AG04450 (cell line): ENCODE results near the gene NET1. TPM values are rescaled to one million over a fixed set of nuclear protein-coding genes. Genes with fewer than 3 reads are reported as not detected.

Source experiments
- CTCF ChIA-PET: fragments of 300-600, 350-600 bp; formaldehyde crosslinking; extraction: SDS; loops from one replicate; lab custom pipeline; 2022; ENCODE audit warnings: antibody characterized with exemption, inconsistent platforms; lab: Charles Lee
- POLR2A ChIA-PET: fragments of 350-600 bp; formaldehyde crosslinking; extraction: SDS; loops from one replicate; lab custom pipeline; 2021; ENCODE audit warnings: antibody characterized with exemption, inconsistent platforms; lab: Yijun Ruan, JAX
- DNase-seq: peaks from one replicate; pipeline ENCODE4 v3.0.0-alpha.2; 2011; ENCODE audit warnings: low read depth, low spot score
- H3K27ac ChIP-seq: one replicate; pipeline ENCODE4 v1.5.1; 2012; ENCODE audit warnings: low read depth, low read length, control low read depth
- H3K27me3 ChIP-seq: one replicate; pipeline ENCODE4 v1.6.0; 2012; ENCODE audit warnings: low read length; ENCODE audit not compliant: control insufficient read depth, insufficient read depth
- H3K4me3 ChIP-seq: 2 replicates; pipeline ENCODE4 v1.5.1; 2011; ENCODE audit warnings: mild to moderate bottlenecking, low read depth, low read length, control low read depth
- H3K9me3 ChIP-seq: 2 replicates; pipeline ENCODE4 v1.5.1; 2012; ENCODE audit warnings: low read length; ENCODE audit not compliant: control insufficient read depth, insufficient read depth
- CTCF ChIP-seq: IDR thresholded peaks from 2 replicates; pipeline ENCODE4 v1.5.1; 2011; ENCODE audit warnings: low read depth, low read length, control low read depth, inconsistent platforms
- polyA plus RNA-seq: library from polyadenylated mRNA; depleted of rRNA; stranded (reverse); fragments of >200 nt; gene quantifications from 2 replicates; pipeline ENCODE4 v1.2.3, GENCODE V29; 2011

The NET1 gene
- polyA plus RNA-seq, 1 experiment: 46.8 TPM

GRCh38 chr10:5502571-5503476, 90.5 kb downstream of the NET1 start:
- no peak overlapping the region for H3K27ac ChIP-seq
- POLR2A ChIA-PET: no interaction called here
- no peak for DNase-seq
- TF ChIP-seq CTCF: no peak
- CTCF ChIA-PET: no interaction called here
- H3K4me3 ChIP-seq: no peak overlapping the region
- H3K27me3 ChIP-seq: peaks cover 52% of the 10 kb centered on the region
- peaks cover 6% of the 10 kb centered on the region; the same call in 1 of the 2 replicates for H3K9me3 ChIP-seq

- no peak for TF ChIP-seq CTCF
- CTCF ChIA-PET: no interaction called here
These were observed 91.1 kb downstream of the NET1 start for GRCh38 chr10:5503477-5503835.

GRCh38 chr10:5504146-5505072, 92.1 kb downstream of the NET1 start:
- ChIA-PET CTCF (interaction anchor here (0.6 kb wide), 1 partner anchor 118 kb away, joined by 4 read pairs; no protein-coding TSS in a partner anchor), POLR2A (no interaction called here)
- H3K27ac ChIP-seq: no peak overlapping the region

More at GRCh38 chr10:5503477-5503835, 91.1 kb downstream of the NET1 start:
- peaks cover 5% of the 10 kb centered on the region; the same call in 1 of the 2 replicates for H3K9me3 ChIP-seq
- POLR2A ChIA-PET: no interaction called here
- DNase-seq: no peak
- H3K4me3 ChIP-seq: no peak overlapping the region
- no peak overlapping the region for H3K27ac ChIP-seq
- peaks cover 52% of the 10 kb centered on the region for H3K27me3 ChIP-seq

GRCh38 chr10:5506246-5506645, 93.9 kb downstream of the NET1 start:
- CTCF ChIA-PET: interaction anchor here (1.4 kb wide), 1 partner anchor 117 kb away, joined by 3 read pairs; no protein-coding TSS in a partner anchor
- DNase-seq: no peak
- POLR2A ChIA-PET: interaction anchor here (0.6 kb wide), 1 partner anchor 48 kb away, joined by 4 read pairs; no protein-coding TSS in a partner anchor
- Histone ChIP-seq H3K4me3 (no peak overlapping the region), H3K9me3 (peaks cover 1% of the 10 kb centered on the region; the same call in 1 of the 2 replicates), H3K27me3 (peaks cover 34% of the 10 kb centered on the region), H3K27ac (no peak overlapping the region)
- no peak for TF ChIP-seq CTCF

More at GRCh38 chr10:5504146-5505072, 92.1 kb downstream of the NET1 start:
- Histone ChIP-seq H3K27me3 (peaks cover 52% of the 10 kb centered on the region), H3K4me3 (no peak overlapping the region), H3K9me3 (peaks cover under 1% of the 10 kb centered on the region; the same call in 1 of the 2 replicates)
- TF ChIP-seq CTCF: no peak
- DNase-seq: no peak
